Endothelial cell (in vitro differentiated cells): ENCODE results near the gene C5AR1. TPM values are rescaled to one million over a fixed set of nuclear protein-coding genes. Genes with fewer than 3 reads are reported as not detected.
"Not testable (repeated sequence)": the region's sequence is repeated elsewhere in the genome, so short reads cannot be mapped to it uniquely, and the experiment has no call there.

Experiments
- DNase-seq: peaks from one replicate; pipeline ENCODE4 v3.0.0; 2021; ENCODE audit warnings: low spot score
- H3K27ac Mint-ChIP-seq: one replicate; pipeline ENCODE4 v1.8.0; 2021; ENCODE audit warnings: mixed read lengths, inconsistent platforms; ENCODE audit not compliant: unreplicated experiment
- H3K27me3 Mint-ChIP-seq: one replicate; pipeline ENCODE4 v1.8.0; 2021; ENCODE audit warnings: mild to moderate bottlenecking, moderate library complexity, mixed read lengths, inconsistent platforms; ENCODE audit not compliant: unreplicated experiment
- H3K36me3 Mint-ChIP-seq: one replicate; pipeline ENCODE4 v1.8.0; 2021; ENCODE audit warnings: mild to moderate bottlenecking, low read depth, mixed read lengths, inconsistent platforms; ENCODE audit not compliant: unreplicated experiment
- H3K4me1 Mint-ChIP-seq: one replicate; pipeline ENCODE4 v1.8.0; 2021; ENCODE audit warnings: mild to moderate bottlenecking, mixed read lengths, inconsistent platforms; ENCODE audit not compliant: unreplicated experiment
- H3K4me3 Mint-ChIP-seq: one replicate; pipeline ENCODE4 v1.8.0; 2021; ENCODE audit warnings: mild to moderate bottlenecking, mixed read lengths, inconsistent platforms; ENCODE audit not compliant: unreplicated experiment
- H3K9me3 Mint-ChIP-seq: one replicate; pipeline ENCODE4 v1.8.0; 2021; ENCODE audit warnings: mixed read lengths, inconsistent platforms; ENCODE audit not compliant: unreplicated experiment
- CTCF ChIP-seq: fragments of 200-600 bp; sonication (generic); IDR thresholded peaks from one replicate; pipeline ENCODE4 v1.5.0; 2021; ENCODE audit warnings: antibody characterized with exemption; ENCODE audit not compliant: unreplicated experiment
- total RNA-seq: library from RNA; stranded (reverse); fragmentation: NEBNext Ultra II Directional; extraction: Animal tissue kit (Norgen Biotek cat#: 25700); gene quantifications from one replicate; pipeline ENCODE4 v1.2.1, GENCODE V29; 2021; ENCODE audit not compliant: unreplicated experiment

Gene C5AR1
- total RNA-seq, 1 donor from 2014 or later, result 0.56 TPM

GRCh38 chr19:47358936-47359335 lies 49.3 kb downstream of the C5AR1 start:
- no peak overlapping the region for H3K4me3 Mint-ChIP-seq
- H3K36me3 Mint-ChIP-seq, result peaks cover 37% of the 10 kb centered on the region
- H3K27me3 Mint-ChIP-seq, result peaks cover 4% of the 10 kb centered on the region
- no peaks in the 10 kb centered on the region for H3K9me3 Mint-ChIP-seq
- DNase-seq, result no peak
- H3K27ac Mint-ChIP-seq, result no peak overlapping the region
- H3K4me1 Mint-ChIP-seq, result peaks cover 3% of the 10 kb centered on the region
- no peak for TF ChIP-seq CTCF

GRCh38 chr19:47362321-47362720 lies 52.7 kb downstream of the C5AR1 start:
- no peak for TF ChIP-seq CTCF
- peaks cover 4% of the 10 kb centered on the region for H3K27me3 Mint-ChIP-seq
- peaks cover 6% of the 10 kb centered on the region for H3K4me1 Mint-ChIP-seq
- DNase-seq, result no peak
- peaks cover 31% of the 10 kb centered on the region for H3K36me3 Mint-ChIP-seq
- no peak overlapping the region for H3K27ac Mint-ChIP-seq
- no peaks in the 10 kb centered on the region for H3K9me3 Mint-ChIP-seq
- no peak overlapping the region for H3K4me3 Mint-ChIP-seq

- peak overlapping the region; percentile 85 for H3K27ac Mint-ChIP-seq
These were observed 54.3 kb downstream of the C5AR1 start for GRCh38 chr19:47363758-47364531.

GRCh38 chr19:47365455-47365854 lies 55.8 kb downstream of the C5AR1 start:
- peak overlapping the region; percentile 11 for H3K4me3 Mint-ChIP-seq
- not testable (repeated sequence) for H3K27ac Mint-ChIP-seq, H3K4me1 Mint-ChIP-seq, H3K27me3 Mint-ChIP-seq, H3K9me3 Mint-ChIP-seq, DNase-seq
- H3K36me3 Mint-ChIP-seq, result peaks cover 25% of the 10 kb centered on the region

More at GRCh38 chr19:47363758-47364531, 54.3 kb downstream of the C5AR1 start:
- peaks cover 2% of the 10 kb centered on the region for H3K27me3 Mint-ChIP-seq
- H3K36me3 Mint-ChIP-seq, result peaks cover 26% of the 10 kb centered on the region
- H3K4me1 Mint-ChIP-seq, result peaks cover 6% of the 10 kb centered on the region
- H3K4me3 Mint-ChIP-seq, result no peak overlapping the region
- TF ChIP-seq CTCF, result no peak
- DNase-seq, result peak; percentile 18
- H3K9me3 Mint-ChIP-seq, result no peaks in the 10 kb centered on the region

- DNase-seq, result no peak
- Mint-ChIP-seq H3K4me1 (peaks cover 2% of the 10 kb centered on the region), H3K36me3 (peaks cover 28% of the 10 kb centered on the region), H3K27ac (no peak overlapping the region), H3K9me3 (no peaks in the 10 kb centered on the region), H3K4me3 (no peak overlapping the region), H3K27me3 (peaks cover 5% of the 10 kb centered on the region)
- no peak for TF ChIP-seq CTCF
These were observed 60.5 kb downstream of the C5AR1 start for GRCh38 chr19:47370045-47370611.
